Right renal cortex interstitium (tissue), 3 donors: ENCODE measurements around the gene DR1. TPM values are rescaled to one million over a fixed set of nuclear protein-coding genes. Genes with fewer than 3 reads are reported as not detected.
"Not testable (repeated sequence)": the region's sequence is repeated elsewhere in the genome, so short reads cannot be mapped to it uniquely, and the experiment has no call there.

Source experiments
- DNase-seq, 3 donors: peaks; one replicate each; pipeline ENCODE4 v3.0.0-alpha.2; 2013; ENCODE audit warnings: low read depth in 3 of 3, low spot score in 2 of 3
- polyA plus RNA-seq, 3 donors: library from polyadenylated mRNA; unstranded; fragments of 120-200 nt; gene quantifications; one replicate each; pipeline ENCODE4 v1.2.1, GENCODE V29; 2013; ENCODE audit not compliant: insufficient read length in 3 of 3

Gene DR1
- polyA plus RNA-seq, 3 donors = 54.5 to 56.3 (median 55.8) TPM

GRCh38 chr1:93374334-93375106 lies 28.8 kb downstream of the DR1 start:
- DNase-seq = no peak

GRCh38 chr1:93384656-93385055 lies 38.9 kb downstream of the DR1 start:
- DNase-seq = no peak

GRCh38 chr1:93386268-93386667 lies 40.6 kb downstream of the DR1 start:
- not testable (repeated sequence) for DNase-seq

GRCh38 chr1:93394514-93394913 lies 48.8 kb downstream of the DR1 start:
- DNase-seq = no peak

- no peak for DNase-seq
These were observed 49.5 kb downstream of the DR1 start for GRCh38 chr1:93395195-93395594.

- DNase-seq = no peak
These were observed 54.1 kb downstream of the DR1 start for GRCh38 chr1:93399781-93400180.

- DNase-seq = no peak
These were observed 62.5 kb downstream of the DR1 start for GRCh38 chr1:93408203-93408602.

GRCh38 chr1:93411000-93411399 lies 65.3 kb downstream of the DR1 start:
- no peak for DNase-seq

- no peak for DNase-seq
These were observed 69.0 kb downstream of the DR1 start for GRCh38 chr1:93414749-93415148.

- no peak for DNase-seq
These were observed 69.6 kb downstream of the DR1 start for GRCh38 chr1:93415296-93415695.

- no peak for DNase-seq
These were observed 70.5 kb downstream of the DR1 start for GRCh38 chr1:93416183-93416582.

Other genes with a start within 250 kb of the DR1 start
- gene TMED5, start 165.5 kb upstream of the DR1 start, polyA plus RNA-seq = 100 to 1,000 TPM in 1 of 3 donors, 10 to 100 TPM in 2; 92.4 to 104 (median 92.9) TPM
- gene CCDC18, start 165.2 kb upstream of the DR1 start, polyA plus RNA-seq = 10 to 100 TPM in 2 of 3 donors, 1 to 10 TPM in 1; 9.2 to 16.1 (median 12.4) TPM
- gene FNBP1L, start 102.2 kb downstream of the DR1 start, polyA plus RNA-seq = 100 to 1,000 TPM; 113 to 123 (median 118) TPM